Stimulated activated CD8-positive, alpha-beta memory T cell treated with anti-CD3 and anti-CD28 coated beads, Interleukin-4, amount 100 ng/mL, for 48 hours (primary cell): ENCODE data around the gene RAB23.

Source experiments
- DNase-seq: peaks from one replicate; pipeline ENCODE4 v3.0.0-alpha.2; 2020

Gene RAB23

GRCh38 chr6:57177545-57178265 lies 44.4 kb downstream of the RAB23 start:
- DNase-seq: no peak

- DNase-seq: no peak
Observed at GRCh38 chr6:57174511-57174907, 47.6 kb downstream of the RAB23 start.

- no peak for DNase-seq
Observed at GRCh38 chr6:57173886-57174510, 48.1 kb downstream of the RAB23 start.

GRCh38 chr6:57173056-57173885 lies 48.8 kb downstream of the RAB23 start:
- DNase-seq: peak; percentile 53

- DNase-seq: peak; percentile 95
Observed at GRCh38 chr6:57172136-57173055, 49.7 kb downstream of the RAB23 start, which contains the start of gene BAG2. BAG2 (plus strand) TSS chr6:57172326; CDS start chr6:57172698, 372 bp downstream.

GRCh38 chr6:57165080-57165479 lies 57.0 kb downstream of the RAB23 start:
- no peak for DNase-seq

GRCh38 chr6:57163956-57164355 lies 58.2 kb downstream of the RAB23 start:
- no peak for DNase-seq

- DNase-seq: no peak
Observed at GRCh38 chr6:57162516-57162915, 59.6 kb downstream of the RAB23 start.

- DNase-seq: no peak
Observed at GRCh38 chr6:57162028-57162427, 60.1 kb downstream of the RAB23 start.

GRCh38 chr6:57159127-57159526 lies 63.0 kb downstream of the RAB23 start:
- DNase-seq: no peak

- DNase-seq: no peak
Observed at GRCh38 chr6:57158658-57159057, 63.4 kb downstream of the RAB23 start.

GRCh38 chr6:57147955-57148858 lies 73.9 kb downstream of the RAB23 start:
- DNase-seq: peak; percentile 26

- DNase-seq: no peak
Observed at GRCh38 chr6:57147401-57147800, 74.7 kb downstream of the RAB23 start.

- no peak for DNase-seq
Observed at GRCh38 chr6:57143690-57144089, 78.4 kb downstream of the RAB23 start.

GRCh38 chr6:57142178-57142525 lies 80.0 kb downstream of the RAB23 start:
- no peak for DNase-seq

GRCh38 chr6:57141451-57142177 lies 80.5 kb downstream of the RAB23 start:
- no peak for DNase-seq

GRCh38 chr6:57138026-57138425 lies 84.1 kb downstream of the RAB23 start:
- no peak for DNase-seq

GRCh38 chr6:57137350-57137749 lies 84.8 kb downstream of the RAB23 start:
- no peak for DNase-seq
